ENCODE results near the gene C2CD3. TPM values are rescaled to one million over a fixed set of nuclear protein-coding genes. Genes with fewer than 3 reads are reported as not detected.
"Not testable (repeated sequence)": the region's sequence is repeated elsewhere in the genome, so short reads cannot be mapped to it uniquely, and the experiment has no call there.

C2CD3 gene
- total RNA-seq, 1 experiment from 2014 or later = 22.0 TPM

DNA sequence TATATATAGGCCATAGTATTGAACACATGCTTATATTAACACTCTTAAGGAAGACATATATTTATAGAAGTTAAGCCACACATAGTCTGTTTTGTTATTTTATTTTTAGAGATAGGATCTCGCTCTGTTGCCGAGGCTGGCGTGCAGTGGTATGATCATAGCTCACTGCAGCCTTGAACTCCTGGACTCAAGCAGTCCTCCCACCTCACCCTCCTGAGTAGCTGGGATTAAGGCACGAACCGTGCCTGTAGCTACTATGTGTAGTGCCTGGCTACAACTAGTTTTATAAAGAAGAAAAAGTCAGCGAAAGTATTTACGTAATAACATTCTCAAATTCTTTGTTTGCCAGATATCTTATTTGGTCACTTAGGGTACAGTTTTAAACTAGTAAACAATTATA is 182.6 kb downstream of the C2CD3 start:
- H3K27me3 ChIP-seq (ENCODE audit: insufficient read depth, low read length) = no peaks in the 10 kb centered on the region
- Mint-ChIP-seq H3K27me3 (ENCODE audit: low read depth) (peaks cover 14% of the 10 kb centered on the region), H3K36me3 (ENCODE audit: insufficient read depth in 1 of 3, low read depth in 3 of 3) (no peaks in the 10 kb centered on the region), H3K9me3 (no peaks in the 10 kb centered on the region; a peak in 1 of 5 replicates), H3K27ac (no peak overlapping the region), H3K4me1 (peaks cover 13% of the 10 kb centered on the region in 2 experiments), H3K4me3 (no peak overlapping the region)
- no peak overlapping the region for H3K56ac ChIP-seq (ENCODE audit: insufficient read length, low read depth, low read length)
- no peaks in the 10 kb centered on the region for H3K23me2 ChIP-seq (ENCODE audit: insufficient read length, low read depth, low read length, poor library complexity, severe bottlenecking)
- DNase-seq = no peak
- H3K4me2 ChIP-seq (ENCODE audit: insufficient read depth, insufficient read length, low read length) = no peak overlapping the region
- H2BK120ac ChIP-seq (ENCODE audit: low read depth, low read length, poor library complexity, severe bottlenecking) = no peak overlapping the region
- no peak overlapping the region for H4K91ac ChIP-seq (ENCODE audit: insufficient read length, low read depth, low read length)
- WGBS (ENCODE audit: extremely low coverage, insufficient read length, low lambda C conversion rate) = no CpG with 5 or more reads among the region's 7 CpGs
- H3K9me3 ChIP-seq (ENCODE audit: control insufficient read depth, low read depth, low read length) = no peaks in the 10 kb centered on the region
- no peak overlapping the region for H3K4ac ChIP-seq (ENCODE audit: low read depth, low read length)
- H3K79me1 ChIP-seq (ENCODE audit: insufficient read depth, low read depth, low read length, poor library complexity, severe bottlenecking) = no peaks in the 10 kb centered on the region
- TF ChIP-seq, protein P1, sequence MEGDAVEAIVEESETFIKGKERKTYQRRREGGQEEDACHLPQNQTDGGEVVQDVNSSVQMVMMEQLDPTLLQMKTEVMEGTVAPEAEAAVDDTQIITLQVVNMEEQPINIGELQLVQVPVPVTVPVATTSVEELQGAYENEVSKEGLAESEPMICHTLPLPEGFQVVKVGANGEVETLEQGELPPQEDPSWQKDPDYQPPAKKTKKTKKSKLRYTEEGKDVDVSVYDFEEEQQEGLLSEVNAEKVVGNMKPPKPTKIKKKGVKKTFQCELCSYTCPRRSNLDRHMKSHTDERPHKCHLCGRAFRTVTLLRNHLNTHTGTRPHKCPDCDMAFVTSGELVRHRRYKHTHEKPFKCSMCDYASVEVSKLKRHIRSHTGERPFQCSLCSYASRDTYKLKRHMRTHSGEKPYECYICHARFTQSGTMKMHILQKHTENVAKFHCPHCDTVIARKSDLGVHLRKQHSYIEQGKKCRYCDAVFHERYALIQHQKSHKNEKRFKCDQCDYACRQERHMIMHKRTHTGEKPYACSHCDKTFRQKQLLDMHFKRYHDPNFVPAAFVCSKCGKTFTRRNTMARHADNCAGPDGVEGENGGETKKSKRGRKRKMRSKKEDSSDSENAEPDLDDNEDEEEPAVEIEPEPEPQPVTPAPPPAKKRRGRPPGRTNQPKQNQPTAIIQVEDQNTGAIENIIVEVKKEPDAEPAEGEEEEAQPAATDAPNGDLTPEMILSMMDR (conservative IDR thresholded peaks at IDR 0.05) = no peak
- no peak overlapping the region for H2AFZ ChIP-seq (ENCODE audit: low read length)
- H3K9ac ChIP-seq (ENCODE audit: extremely low read depth, insufficient read length, low read length) = no peak overlapping the region
- no peak overlapping the region for H3K23ac ChIP-seq (ENCODE audit: insufficient read length, low read depth, low read length)
- H3K79me2 ChIP-seq (ENCODE audit: insufficient read depth, low read length) = no peaks in the 10 kb centered on the region
- H4K5ac ChIP-seq (ENCODE audit: insufficient read length, low read depth, low read length) = no peak overlapping the region
- no peak overlapping the region for H2BK20ac ChIP-seq (ENCODE audit: low read depth, low read length, poor library complexity, severe bottlenecking)
- no peaks in the 10 kb centered on the region for H3K4me1 ChIP-seq (ENCODE audit: insufficient read depth, low read length)
- no peak overlapping the region for H3K18ac ChIP-seq (ENCODE audit: insufficient read length, low read depth, low read length)
- H3K27ac ChIP-seq (ENCODE audit: insufficient read length, low read depth, low read length) = no peak overlapping the region
- H3K14ac ChIP-seq (ENCODE audit: insufficient read depth, low read length) = no peak overlapping the region
- H4K20me1 ChIP-seq (ENCODE audit: control insufficient read depth, insufficient read depth, insufficient read length) = no peaks in the 10 kb centered on the region
- H2AK5ac ChIP-seq (ENCODE audit: insufficient read length, low read length) = no peak overlapping the region
- no peak overlapping the region for H3T11ph ChIP-seq (ENCODE audit: low read length)
- no peak overlapping the region for H2BK12ac ChIP-seq (ENCODE audit: insufficient read length, low read depth, low read length)
- H2BK5ac ChIP-seq (ENCODE audit: insufficient read length, low read length) = no peak overlapping the region
- H4K8ac ChIP-seq (replicated peaks; ENCODE audit: insufficient read length, low read depth, low read length) = no peak overlapping the region
- H2BK15ac ChIP-seq (ENCODE audit: low read depth, low read length) = no peak overlapping the region

DNA sequence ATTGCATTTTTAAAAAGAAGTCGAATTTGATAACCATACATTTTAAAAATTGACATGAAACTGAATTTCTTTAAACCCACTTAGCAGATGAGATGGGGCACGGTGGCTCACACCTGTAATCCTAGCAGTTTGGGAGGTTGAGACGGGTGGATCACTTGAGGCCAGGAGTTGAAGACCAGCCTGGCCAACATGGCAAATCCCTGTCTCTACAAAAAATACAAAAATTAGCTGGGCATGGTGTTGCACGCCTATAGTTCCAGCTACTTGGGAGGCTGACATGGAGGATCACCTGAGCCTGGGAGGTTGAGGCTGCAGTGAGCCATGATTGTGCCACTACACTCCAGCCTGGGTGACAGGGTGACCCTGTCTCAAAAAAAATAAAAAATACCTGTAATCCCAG is 185.1 kb downstream of the C2CD3 start:
- H3K4me2 ChIP-seq (ENCODE audit: insufficient read depth, insufficient read length, low read length); H3K18ac ChIP-seq (ENCODE audit: insufficient read length, low read depth, low read length); H3T11ph ChIP-seq (ENCODE audit: low read length); H3K9me3 Mint-ChIP-seq; H2BK120ac ChIP-seq (ENCODE audit: low read depth, low read length, poor library complexity, severe bottlenecking); H3K14ac ChIP-seq (ENCODE audit: insufficient read depth, low read length); H3K9me3 ChIP-seq (ENCODE audit: control insufficient read depth, low read depth, low read length); H3K27me3 ChIP-seq (ENCODE audit: insufficient read depth, low read length); H3K79me1 ChIP-seq (ENCODE audit: insufficient read depth, low read depth, low read length, poor library complexity, severe bottlenecking); H4K91ac ChIP-seq (ENCODE audit: insufficient read length, low read depth, low read length); H3K4ac ChIP-seq (ENCODE audit: low read depth, low read length); H2BK15ac ChIP-seq (ENCODE audit: low read depth, low read length); H3K4me1 ChIP-seq (ENCODE audit: insufficient read depth, low read length); H2AK5ac ChIP-seq (ENCODE audit: insufficient read length, low read length); H2BK20ac ChIP-seq (ENCODE audit: low read depth, low read length, poor library complexity, severe bottlenecking); H4K8ac ChIP-seq (replicated peaks; ENCODE audit: insufficient read length, low read depth, low read length); H2AFZ ChIP-seq (ENCODE audit: low read length); H4K5ac ChIP-seq (ENCODE audit: insufficient read length, low read depth, low read length); H3K79me2 ChIP-seq (ENCODE audit: insufficient read depth, low read length); H4K20me1 ChIP-seq (ENCODE audit: control insufficient read depth, insufficient read depth, insufficient read length); H3K4me3 Mint-ChIP-seq; DNase-seq; H2BK5ac ChIP-seq (ENCODE audit: insufficient read length, low read length); H3K9ac ChIP-seq (ENCODE audit: extremely low read depth, insufficient read length, low read length); H2BK12ac ChIP-seq (ENCODE audit: insufficient read length, low read depth, low read length); H3K23ac ChIP-seq (ENCODE audit: insufficient read length, low read depth, low read length); H3K27ac Mint-ChIP-seq; H3K56ac ChIP-seq (ENCODE audit: insufficient read length, low read depth, low read length); H3K27ac ChIP-seq (ENCODE audit: insufficient read length, low read depth, low read length): not testable (repeated sequence)
- Mint-ChIP-seq H3K36me3 (ENCODE audit: insufficient read depth in 1 of 3, low read depth in 3 of 3) (peaks cover 7 to 10% (median 9%) of the 10 kb centered on the region in 3 experiments; a peak in 6 of 7 replicates), H3K27me3 (ENCODE audit: low read depth) (peaks cover 22% of the 10 kb centered on the region), H3K4me1 (peaks cover 22 to 28% of the 10 kb centered on the region in 2 experiments)
- no CpG with 5 or more reads among the region's 4 CpGs for WGBS (ENCODE audit: extremely low coverage, insufficient read length, low lambda C conversion rate)
- H3K23me2 ChIP-seq (ENCODE audit: insufficient read length, low read depth, low read length, poor library complexity, severe bottlenecking) = peaks cover 11% of the 10 kb centered on the region

Measured in H9 (cell line).